ENCODE data around the gene BANF2.

DNA sequence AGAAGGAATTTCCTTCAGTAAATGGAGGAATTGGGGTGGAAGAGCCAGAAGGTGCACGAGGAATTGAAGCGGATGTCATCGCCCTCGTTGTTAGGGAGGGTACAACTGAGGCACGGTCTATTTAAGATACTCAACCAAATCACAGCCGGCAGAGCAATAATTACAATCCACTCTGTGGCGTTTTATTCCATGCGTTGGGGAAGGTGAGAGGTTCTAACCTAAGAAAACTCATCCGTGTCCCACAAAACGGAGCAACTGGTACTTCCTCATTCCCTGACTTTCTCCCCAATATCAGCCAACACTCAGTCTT, 16.9 kb upstream of the BANF2 start:
- TF ChIP-seq CTCF (IDR thresholded peaks at IDR 0.05) (no peak), POLR2A (IDR thresholded peaks at IDR 0.05) (no peak)

Measured in heart left ventricle (tissue), 13 donors.